GM18498 (cell line): ENCODE results near the gene INS.
"Not testable (repeated sequence)": the region's sequence is repeated elsewhere in the genome, so short reads cannot be mapped to it uniquely, and the experiment has no call there.

Experiments
- ATAC-seq: cut with Tn5 transposase; IDR thresholded peaks from one replicate; pipeline ENCODE4 v1.9.1; 2021; ENCODE audit warnings: mild to moderate bottlenecking, moderate library complexity; ENCODE audit not compliant: unreplicated experiment

Gene INS

DNA sequence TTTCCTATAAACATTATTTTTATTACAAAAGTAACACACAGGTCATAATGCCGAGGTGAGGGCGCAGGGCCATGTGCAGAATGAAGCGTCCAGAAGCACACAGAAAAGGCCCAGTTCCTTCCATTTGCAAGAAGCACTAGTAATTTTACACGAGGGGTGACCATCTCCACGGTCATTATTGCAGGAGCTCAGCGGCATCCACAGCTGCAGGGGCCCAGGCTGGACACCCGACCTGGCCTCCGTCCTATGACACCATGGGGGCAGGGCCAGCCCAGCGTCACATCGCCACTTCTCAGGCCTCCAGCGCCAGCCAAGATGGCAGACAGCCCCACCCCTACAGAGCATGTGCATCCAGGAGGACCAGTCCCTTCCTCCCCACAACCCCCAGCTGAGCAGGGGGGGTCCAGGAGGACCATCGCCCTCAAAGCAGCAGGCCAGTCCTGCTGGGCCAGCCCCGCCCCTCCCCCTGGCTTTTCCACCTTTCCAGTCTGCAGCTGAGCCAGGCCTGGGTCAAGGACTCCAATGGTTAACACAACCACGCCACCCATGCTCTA is 25.3 kb downstream of the INS start:
- no peak for ATAC-seq

DNA sequence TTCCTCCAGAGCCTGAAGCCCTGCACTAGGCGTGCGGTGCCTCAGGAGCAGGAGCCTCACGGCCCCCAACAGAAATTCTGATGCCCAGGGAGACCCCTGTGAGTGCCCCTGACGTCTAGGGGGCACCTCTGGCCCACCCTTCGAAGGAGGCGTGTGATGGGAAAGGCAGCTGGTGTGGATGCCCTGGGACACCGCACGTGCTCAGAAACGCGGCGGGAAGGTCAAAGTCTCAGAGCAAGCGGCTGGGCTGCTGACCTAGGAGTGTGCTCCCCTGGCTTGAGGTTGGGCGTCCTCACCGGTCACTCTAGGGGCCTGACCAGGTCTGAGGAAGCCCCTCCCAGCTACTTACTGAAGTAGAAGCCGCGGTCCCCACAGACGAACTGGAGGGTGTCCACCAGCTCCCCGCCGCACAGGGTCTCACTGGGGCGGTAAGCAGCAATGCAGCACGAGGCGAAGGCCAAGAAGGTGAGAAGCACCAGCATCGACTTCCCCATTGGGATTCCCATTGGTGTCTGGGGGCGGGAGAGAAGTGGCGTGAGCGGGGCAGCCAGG is 25.9 kb downstream of the INS start:
- no peak for ATAC-seq

DNA sequence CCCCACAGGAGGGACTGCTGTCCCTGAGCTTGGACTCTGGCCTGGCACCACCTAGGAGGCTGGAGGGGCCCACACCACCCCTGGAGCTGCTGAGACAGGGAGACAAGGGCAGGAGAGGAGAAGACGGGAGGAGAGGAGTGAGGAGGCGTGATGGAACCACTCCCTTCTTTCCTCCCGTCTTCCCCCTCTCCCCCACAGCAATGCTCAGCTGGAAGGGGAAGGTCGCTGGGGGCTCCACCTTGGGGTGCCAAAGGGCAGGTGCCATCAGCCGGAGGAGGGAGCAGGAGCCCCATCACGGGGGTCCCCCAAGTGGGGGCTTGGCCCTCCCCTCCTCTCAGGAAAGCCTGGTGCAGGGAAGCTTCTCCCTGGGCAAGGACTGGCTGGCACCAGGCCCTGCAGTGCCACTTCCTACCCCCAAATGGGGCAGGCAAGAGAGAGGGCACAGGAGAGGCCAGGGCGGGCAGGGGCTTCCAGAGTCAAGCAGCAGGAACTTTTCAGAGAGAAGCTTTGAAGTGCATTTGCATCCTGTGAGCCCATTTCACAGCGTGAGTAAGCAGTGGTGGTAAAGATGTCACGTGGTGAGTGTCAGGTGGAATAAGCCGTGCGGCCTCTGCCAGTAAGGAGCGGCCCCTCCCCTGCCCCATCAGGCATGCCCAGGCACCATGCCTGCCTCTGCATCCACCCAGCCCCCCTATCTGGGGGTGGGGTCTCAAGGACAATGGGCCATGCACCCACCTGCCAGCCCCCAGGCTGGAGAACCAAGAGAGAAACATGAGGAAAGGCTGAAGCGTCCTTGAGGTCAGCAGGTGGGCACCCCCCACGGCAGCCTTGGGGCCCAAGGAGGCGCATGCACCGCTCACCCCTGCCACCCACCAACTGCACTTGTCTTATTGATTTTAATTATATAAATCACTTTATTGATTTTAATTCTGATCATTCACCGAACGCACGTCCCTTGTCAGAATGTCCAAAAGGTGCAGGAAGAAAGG is 26.7 kb downstream of the INS start:
- ATAC-seq, result no peak

DNA sequence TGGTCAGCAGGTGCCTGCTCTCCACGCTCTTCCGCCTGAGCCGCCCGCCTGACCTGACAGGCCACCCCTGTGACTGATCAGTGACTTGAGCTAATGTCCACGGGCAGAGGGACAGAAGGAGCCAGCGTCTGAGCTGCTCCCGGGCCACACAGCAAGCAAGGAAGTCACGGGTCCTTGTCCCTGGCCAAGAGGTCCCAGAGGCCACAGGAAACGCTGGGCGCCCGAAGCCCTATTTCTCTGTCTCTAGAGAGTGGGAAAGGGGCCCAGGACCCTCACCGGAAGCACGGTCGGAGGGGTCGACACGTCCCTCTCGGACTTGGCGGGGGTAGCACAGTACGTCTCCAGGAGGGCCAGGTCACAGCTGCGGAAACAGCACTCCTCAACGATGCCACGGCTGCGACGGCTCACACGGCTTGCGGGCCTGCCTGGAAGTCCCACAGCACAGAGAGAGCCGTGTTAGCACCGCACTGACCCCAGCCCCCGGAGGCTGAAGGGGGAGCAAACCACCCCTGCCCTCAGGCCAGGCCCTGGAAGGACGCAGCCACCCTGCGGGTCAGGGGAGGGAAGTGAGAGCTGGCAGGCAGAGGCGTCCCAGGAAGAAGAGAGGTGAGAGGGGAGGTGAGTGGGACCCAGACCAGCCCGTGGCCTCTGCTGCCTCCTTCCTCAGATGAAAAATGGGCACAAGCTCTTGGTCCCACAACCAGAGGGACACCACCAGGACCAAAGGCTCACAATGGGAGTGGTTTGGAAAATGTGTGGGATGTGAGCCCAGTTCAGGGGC is 27.6 kb downstream of the INS start:
- no peak for ATAC-seq

DNA sequence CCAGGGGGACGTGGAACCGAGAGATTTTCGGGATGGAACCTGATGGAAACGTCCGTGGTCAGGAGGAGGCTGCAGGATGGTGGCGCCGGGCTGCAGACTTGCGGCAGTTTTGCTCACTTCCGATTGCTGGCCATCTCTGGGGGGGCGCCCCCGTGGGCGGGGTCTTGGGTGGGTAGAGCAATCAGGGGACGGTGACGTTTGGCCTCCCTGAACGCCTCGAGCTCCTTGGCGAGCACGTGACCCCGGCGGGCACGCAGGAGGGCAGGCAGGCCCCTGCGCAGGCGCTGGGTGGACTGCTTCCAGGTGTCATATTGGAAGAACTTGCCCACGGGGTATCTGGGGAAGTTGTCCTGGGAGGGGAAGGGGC is 28.2 kb downstream of the INS start:
- ATAC-seq, result no peak

DNA sequence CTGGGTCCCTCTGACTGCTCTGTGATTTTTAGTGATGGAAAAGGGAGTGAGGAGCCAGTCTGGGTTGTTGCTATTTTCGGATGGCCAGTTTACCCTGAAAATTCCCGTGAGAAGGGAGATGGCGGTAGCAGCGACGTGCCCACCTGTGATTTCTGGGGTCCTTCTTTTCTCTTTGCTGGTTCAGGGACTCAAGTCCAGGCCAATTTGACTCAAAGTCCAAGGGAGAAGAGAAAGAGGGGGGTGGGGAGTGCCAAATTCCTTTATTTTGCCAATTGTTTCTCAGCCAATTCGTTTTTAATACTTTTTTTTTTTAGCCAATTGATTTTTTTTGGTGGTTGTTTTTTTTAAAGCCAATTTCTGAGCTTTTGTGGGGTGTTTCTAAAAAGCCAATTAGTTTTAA is 28.8 kb downstream of the INS start:
- ATAC-seq, result no peak

DNA sequence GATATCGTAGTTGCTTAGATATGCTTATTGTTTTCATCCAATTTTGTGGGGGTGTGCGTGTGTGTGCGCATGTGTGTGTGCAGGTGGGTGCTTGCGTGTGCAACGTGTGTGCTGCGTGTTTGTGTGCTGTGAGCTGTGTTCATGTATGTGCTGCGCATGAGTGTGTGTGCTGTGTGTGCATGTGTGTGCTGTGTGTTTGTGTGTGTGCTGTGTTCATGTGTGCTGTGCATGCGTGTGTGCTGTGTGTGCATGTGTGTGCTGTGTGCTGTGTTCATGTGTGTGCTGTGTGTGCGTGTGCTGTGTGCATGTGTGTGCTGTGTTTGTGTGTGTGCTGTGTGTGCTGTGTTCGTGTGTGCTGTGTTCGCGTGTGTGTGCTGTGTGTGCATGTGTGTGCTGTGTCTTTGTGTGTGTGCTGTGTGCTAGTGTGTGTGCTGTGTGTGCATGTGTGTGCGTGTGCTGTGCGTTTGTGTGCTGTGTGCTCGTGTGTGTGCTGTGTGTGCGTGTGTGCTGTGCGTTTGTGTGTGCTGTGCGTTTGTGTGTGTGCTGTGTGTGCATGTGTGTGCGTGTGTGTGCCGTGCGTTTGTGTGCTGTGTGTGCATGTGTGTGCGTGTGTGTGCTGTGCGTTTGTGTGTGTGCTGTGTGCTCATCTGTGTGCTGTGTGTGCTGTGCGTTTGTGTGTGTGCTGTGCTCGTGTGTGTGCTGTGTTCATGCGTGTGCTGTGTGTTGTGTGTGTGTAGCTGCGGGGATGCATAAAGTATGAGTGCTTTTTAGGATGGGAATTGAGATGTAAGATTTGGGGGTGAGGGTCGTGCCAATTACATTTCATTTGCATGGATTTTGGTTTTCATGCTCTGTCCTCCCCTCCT is 29.4 kb downstream of the INS start:
- ATAC-seq, result no peak

DNA sequence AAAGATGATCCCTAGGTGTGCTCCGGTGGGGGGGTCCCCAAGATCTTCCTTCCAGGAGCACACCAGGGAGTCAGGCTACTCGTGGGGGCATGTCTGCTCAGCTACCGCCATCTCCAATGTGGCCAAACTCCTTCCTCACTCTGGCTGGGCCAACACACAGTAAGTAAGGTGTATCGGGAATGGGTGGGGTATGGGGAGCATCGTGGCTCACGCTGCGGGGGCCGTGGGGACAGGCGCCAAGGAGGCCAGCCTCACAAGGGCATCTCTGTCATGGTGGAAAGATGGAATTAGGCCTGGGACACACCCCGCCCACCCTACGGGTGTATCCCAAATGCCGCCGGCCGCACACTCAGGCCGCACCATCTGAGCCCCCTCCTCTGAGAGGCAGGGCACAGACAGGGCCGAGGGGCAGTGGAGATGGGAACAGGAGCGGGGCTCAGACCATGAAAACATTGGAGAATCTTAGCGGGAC is 30.1 kb downstream of the INS start:
- no peak for ATAC-seq

DNA sequence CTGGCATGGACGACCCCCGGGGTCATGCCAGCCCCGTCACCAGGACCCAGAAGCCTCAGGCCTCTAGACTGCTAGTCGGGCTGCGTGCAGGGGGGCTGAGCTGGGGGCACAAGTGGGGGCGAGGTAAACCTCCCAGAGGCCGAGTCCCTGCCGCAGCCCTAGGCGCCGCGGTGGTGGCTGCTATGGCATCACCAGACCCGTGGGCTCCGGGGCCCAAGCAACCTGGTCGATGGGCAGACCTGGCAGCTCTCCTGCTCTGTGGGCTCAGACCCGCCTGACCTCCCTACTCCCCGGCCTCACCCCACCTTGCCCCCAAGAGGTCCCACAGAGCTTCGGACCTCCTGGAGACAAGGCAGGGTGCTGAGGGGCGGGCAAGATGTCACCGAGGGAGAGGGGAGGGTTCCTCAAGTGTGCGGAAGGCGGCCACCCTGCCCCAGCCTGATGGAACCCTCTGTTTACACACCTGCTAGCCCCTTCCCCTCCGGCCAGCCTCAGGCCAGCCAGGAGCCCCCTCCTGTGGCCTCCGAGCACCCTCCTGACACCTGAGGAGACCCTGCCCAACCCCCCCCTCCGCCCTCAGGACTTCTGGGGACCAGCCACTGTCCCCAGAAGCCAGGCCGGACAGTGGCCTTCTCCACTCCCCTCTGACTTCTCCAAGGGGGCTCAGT is 31.2 kb downstream of the INS start:
- no peak for ATAC-seq

DNA sequence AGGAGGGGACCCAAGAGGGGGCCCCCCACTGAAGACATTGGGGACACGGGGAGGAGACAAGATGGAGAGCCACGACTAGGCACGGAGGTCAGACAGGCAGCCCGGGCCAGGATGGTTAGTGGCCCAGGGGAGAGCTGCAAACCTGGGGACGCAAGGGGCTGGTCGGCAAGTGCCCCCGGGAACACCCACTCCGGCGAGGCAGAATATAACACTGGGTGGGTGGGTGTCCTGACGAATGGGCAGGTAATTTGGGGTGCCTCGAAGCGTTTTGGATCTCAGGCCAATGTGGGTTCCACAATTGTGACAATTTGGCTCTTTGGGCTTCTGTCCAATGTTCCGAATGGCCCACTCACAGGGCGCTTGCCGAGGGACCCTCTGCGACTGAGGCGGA is 31.7 kb downstream of the INS start:
- no peak for ATAC-seq

DNA sequence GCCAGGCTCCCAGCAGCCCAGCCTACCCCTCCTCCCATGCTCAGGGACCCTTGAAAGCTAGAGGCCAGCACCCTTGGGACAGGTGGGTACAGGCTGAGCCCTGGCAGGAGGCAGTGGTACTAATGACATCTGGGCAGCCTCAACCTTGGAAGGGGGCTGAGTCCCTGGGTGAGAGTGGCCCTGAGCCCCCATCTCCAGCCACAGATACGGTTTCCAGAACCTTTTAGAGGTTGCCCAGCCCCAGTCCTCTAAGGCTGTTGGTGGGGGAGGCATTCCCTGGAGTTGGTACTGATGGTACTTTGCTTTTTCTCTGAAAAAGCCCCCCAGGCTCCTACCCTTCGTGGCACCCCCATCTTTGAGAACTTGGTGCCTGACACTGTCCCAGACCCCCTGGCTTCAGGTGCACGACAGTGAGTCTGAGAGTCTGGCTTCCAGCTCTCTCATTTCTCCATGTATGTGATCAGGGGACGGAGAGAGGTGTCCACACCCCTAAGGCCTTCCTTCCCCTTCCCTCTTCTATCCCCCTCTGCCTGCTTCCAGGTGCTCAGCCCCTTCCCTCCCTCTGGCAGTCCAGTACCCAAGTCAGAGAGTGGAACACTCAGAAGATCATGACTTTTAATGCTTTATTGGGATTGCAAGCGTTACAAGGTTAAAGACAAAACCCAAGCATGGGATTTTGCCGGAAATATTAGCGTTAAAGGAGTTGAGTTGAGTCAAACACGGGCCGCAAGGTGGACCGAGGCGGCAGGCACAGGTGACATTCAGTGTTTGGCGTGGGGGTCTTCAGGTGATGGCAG is 32.3 kb downstream of the INS start:
- ATAC-seq, result no peak

DNA sequence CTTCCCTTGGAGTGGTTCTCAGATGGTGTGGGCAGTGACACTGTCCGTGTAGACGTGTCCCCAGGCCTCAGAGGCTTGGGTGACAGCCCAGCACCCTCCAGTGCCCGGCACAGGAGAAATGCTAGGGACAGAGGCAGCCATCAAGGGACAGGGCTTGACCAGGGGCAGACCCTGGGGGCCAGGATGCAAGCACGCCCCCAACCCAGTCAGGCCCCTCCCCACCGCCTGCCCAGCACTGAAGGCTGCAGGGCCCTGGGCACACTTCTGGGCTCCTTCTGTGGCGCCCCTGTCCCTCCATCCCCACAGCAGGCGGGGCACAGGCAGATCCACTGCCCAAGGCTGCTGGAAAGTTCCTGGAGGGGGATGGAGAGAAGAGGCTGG is 32.9 kb downstream of the INS start:
- ATAC-seq, result no peak

DNA sequence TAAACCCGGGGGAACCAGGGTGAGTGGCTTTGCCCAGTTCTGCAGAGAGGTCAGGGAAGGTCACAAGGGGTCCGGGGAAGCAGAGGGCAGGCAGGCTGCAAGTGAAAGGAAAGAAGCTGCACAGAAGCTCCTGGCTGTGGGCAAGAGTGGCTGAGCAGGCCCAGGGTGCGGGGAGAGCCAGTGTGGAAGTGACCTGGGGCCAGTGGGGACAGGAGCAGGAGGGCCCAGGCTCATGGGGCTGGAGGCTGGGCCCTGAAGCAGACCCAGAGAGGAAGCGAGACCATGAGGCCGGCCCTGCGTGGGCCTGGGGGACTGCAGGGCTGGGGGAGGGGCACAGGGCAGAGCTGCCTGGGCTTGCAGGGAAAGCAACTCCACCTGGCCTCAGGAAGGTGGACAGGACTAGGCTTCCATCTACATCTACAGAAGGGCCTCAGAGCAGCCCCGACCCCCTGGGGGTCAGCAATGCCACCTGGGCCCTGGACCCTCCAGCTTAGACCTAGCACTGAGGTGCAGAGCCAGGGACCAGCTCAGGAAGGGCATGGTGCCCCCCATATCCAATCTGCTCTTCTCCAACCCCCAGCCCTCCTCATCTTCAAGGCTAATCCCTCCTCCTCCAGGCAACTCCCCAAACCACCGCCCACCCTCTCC is 33.4 kb downstream of the INS start:
- no peak for ATAC-seq

DNA sequence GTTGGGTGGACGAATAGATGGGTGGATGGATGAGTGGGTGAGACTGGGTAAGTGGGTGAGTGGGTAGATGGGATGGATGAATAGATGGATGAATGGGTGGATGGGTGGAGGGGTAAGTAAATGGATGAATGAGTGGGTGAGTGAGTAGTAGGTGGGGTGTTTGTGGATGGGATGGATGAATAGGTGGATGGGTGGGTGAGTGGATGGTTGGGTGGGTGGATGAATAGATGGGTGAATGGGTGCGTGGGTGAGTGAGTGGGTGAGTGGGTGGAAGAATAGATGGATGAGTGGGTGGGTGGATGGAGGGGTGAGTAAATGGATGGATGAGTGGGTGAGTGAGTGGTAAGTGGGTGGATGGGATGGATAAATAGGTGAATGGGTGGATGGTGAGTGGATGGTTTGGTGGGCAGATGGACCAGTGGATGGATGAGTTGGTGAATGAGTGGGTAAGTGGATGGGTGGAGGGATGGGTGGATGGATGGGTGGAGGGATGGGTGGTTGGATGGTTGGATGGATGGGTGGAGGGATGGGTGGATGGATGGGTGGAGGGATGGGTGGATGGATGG is 34.4 kb downstream of the INS start:
- no peak for ATAC-seq

DNA sequence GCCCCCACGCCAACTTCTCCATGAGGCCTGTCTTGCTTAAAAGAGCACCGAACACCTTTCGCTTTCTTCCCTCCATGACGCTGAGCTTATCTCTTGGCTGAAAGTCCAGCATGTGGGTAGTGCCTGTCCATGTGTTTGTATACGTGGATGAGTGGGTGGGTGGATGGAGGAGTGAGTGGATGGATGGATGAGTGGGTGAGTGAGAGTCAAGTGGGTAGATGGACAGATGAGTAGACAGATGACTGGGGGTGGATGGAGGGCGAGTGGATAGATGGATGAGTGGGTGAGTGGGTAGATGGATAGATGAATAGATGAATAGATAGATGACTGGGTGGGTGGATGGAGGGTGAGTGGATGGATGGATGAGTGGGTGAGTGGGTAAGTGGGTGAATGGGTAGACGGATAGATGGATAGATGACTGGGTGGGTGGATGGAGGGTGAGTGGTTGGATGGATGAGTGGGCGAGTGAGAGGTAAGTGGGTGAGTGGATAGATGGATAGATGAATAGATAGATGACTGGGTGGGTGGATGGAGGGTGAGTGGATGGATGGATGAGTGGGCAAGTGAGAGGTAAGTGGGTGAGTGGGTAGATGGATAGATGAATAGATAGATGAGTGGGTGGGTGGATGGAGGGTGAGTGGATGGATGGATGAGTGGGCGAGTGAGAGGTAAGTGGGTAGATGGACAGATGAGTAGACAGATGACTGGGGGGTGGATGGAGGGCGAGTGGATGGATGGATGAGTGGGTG is 36.1 kb downstream of the INS start:
- ATAC-seq, result not testable (repeated sequence)

DNA sequence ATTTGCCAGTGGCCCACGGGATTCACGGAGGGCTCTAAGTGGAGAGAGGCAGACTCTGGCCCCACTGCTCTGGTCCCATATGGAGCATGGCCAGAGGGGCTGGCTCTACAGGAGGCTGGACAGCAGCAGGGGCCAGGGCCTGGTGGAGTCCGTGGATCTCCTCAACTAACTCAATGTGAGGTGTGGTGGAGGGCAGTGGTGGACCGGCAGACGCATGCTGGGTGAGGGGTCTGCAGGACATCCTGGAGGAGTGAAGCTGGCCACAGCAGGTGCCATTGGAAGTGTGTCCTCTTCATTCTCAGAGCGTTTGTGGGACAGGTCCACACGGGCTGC is 37.4 kb downstream of the INS start:
- ATAC-seq, result no peak

DNA sequence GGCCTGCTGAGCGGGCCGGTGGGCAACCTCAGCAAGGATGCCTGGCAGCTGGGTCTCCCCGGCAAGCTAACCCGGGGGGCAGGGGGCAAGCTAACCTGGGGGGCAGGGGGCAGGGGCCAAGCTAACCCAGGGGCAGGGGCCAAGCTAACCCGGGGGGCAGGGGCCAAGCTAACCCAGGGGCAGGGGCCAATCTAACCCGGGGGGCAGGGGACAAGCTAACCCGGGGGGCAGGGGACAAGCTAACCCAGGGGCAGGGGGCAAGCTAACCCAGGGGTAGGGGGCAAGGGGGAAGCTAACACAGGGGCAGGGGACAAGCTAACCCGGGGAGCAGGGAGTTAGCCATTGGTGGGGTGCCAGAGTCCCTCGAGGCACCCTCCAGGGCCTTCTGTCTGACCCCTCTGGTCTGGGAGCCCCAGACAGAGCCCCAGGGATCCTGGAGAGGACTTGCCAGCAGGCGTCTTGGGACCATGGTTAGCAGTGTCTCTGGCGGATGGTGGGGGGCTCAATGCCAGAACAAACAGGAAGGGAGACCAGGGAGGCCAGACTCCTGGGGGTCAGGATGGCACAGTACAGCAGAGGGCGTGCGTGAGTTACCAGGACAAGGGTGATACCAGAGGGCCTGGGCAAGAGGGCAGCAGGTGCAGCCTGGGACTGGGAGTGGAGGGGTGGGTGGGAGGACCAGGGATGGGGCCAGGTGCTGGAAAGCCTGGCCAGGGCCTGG is 37.9 kb downstream of the INS start:
- no peak for ATAC-seq
